HCT116 (cell line): Measurements from ENCODE around the gene CLIC5. TPM values are rescaled to one million over a fixed set of nuclear protein-coding genes. Genes with fewer than 3 reads are reported as not detected.

Experiments used
- ATAC-seq: fragments of 200-7000 bp; cut with Tn5 transposase; 2 replicates; pipeline ENCODE4 v1.9.1; 2020; ENCODE audit warnings: mild to moderate bottlenecking, moderate library complexity
- BruUV-seq: library from RNA; stranded (reverse); fragments of 400-500 nt; replicated peaks from 2 replicates; lab custom pipeline; 2021; lab: Mats Ljungman, UMichigan
- CTCF ChIA-PET: fragments of 300-600 bp; sonication (Branson Sonifier 250); formaldehyde crosslinking; loops from one replicate; lab custom pipeline; 2021; ENCODE audit warnings: antibody characterized with exemption; lab: Charles Lee
- POLR2A ChIA-PET: fragments of 300-600, 350-600 bp; sonication (Branson Sonifier 250); formaldehyde crosslinking; loops from one replicate; lab custom pipeline; 2021; ENCODE audit warnings: antibody characterized with exemption; lab: Charles Lee
- RAD21 ChIA-PET, 2 experiments: fragments of 300-600 bp; sonication (Branson Sonifier 250); formaldehyde crosslinking; loops; one replicate each; lab custom pipeline; 2023; ENCODE audit warnings: low total read pairs in 2 of 2; ENCODE audit not compliant: uncharacterized antibody in 2 of 2, unreplicated experiment in 2 of 2, low non-redundant PET in 1 of 2; lab: Charles Lee
- DNase-seq: peaks from one replicate; pipeline ENCODE4 v3.0.0-alpha.2; 2010; ENCODE audit warnings: low read depth, low spot score
- H2AFZ ChIP-seq: fragments of 200-600 bp; shearing (Covaris generic), sonication (generic); 2 replicates; pipeline ENCODE4 v1.6.1; 2017; ENCODE audit warnings: low read depth, mixed run types, mixed read lengths, antibody characterized with exemption, low read length; ENCODE audit not compliant: poor library complexity, severe bottlenecking
- H3K27ac ChIP-seq: 2 replicates; pipeline ENCODE4 v1.5.1; 2012; ENCODE audit warnings: low read depth, low read length
- H3K27me3 ChIP-seq: fragments of 200-600 bp; sonication (generic); 2 replicates; pipeline ENCODE4 v1.6.1; 2016; ENCODE audit warnings: mixed run types, low read length, mixed read lengths; ENCODE audit not compliant: insufficient read depth
- H3K36me3 ChIP-seq, 2 experiments: fragments of 200-500 bp in 1 of 2; fragments of 200-600 bp in 1 of 2; sonication (Bioruptor generic) in 1 of 2; sonication (generic) in 1 of 2; 2 replicates each; pipeline versions ENCODE4 v1.5.1 to v1.6.1; 2014 to 2016; ENCODE audit warnings: low read length in 2 of 2, inconsistent platforms in 1 of 2, mixed read lengths in 1 of 2, mixed run types in 1 of 2; ENCODE audit not compliant: insufficient read depth in 2 of 2, control insufficient read depth in 1 of 2
- H3K4me1 ChIP-seq, 2 experiments: fragments of 200-600 bp in 1 of 2; sonication (generic) in 1 of 2; 2 replicates each; pipeline versions ENCODE4 v1.5.1 to v1.6.1; 2012 to 2017; ENCODE audit warnings: low read length in 2 of 2, inconsistent platforms in 1 of 2, mild to moderate bottlenecking in 1 of 2, mixed read lengths in 1 of 2, mixed run types in 1 of 2, moderate library complexity in 1 of 2; ENCODE audit not compliant: insufficient read depth in 2 of 2, control insufficient read depth in 1 of 2
- H3K4me2 ChIP-seq: fragments of 200-600 bp; sonication (generic); 2 replicates; pipeline ENCODE4 v1.6.1; 2017; ENCODE audit warnings: mixed run types, low read length, mixed read lengths
- H3K4me3 ChIP-seq, 2 experiments: fragments of 200-600 bp in 1 of 2; sonication (generic) in 1 of 2; replicated peaks in 1 of 2; 2 replicates each; pipeline ENCODE4 v1.5.1; 2011 to 2016; ENCODE audit warnings: low read length in 2 of 2, control low read depth in 1 of 2, low read depth in 1 of 2, mild to moderate bottlenecking in 1 of 2, mixed read lengths in 1 of 2, mixed run types in 1 of 2
- H3K79me2 ChIP-seq: fragments of 200-600 bp; sonication (generic); 2 replicates; pipeline ENCODE4 v1.6.1; 2017; ENCODE audit warnings: mild to moderate bottlenecking, mixed run types, low read length, moderate library complexity, mixed read lengths; ENCODE audit not compliant: insufficient read depth
- H3K9ac ChIP-seq: fragments of 200-600 bp; sonication (generic); 2 replicates; pipeline ENCODE4 v1.6.1; 2016; ENCODE audit warnings: low read length, mixed read lengths
- H3K9me2 ChIP-seq: fragments of 200-600 bp; sonication (generic), shearing (Covaris generic); 2 replicates; pipeline ENCODE4 v1.6.1; 2017; ENCODE audit warnings: mixed run types, mild to moderate bottlenecking, moderate library complexity; ENCODE audit not compliant: insufficient read depth
- H3K9me3 ChIP-seq, 2 experiments: fragments of 200-500 bp in 1 of 2; fragments of 200-600 bp in 1 of 2; sonication (Bioruptor generic) in 1 of 2; sonication (generic) in 1 of 2; 2 replicates each; pipeline ENCODE4 v1.6.1; 2014 to 2017; ENCODE audit warnings: low read length in 2 of 2, mixed read lengths in 2 of 2, inconsistent platforms in 1 of 2, low read depth in 1 of 2, mild to moderate bottlenecking in 1 of 2, mixed run types in 1 of 2, moderate library complexity in 1 of 2; ENCODE audit not compliant: control insufficient read depth in 1 of 2, insufficient read depth in 1 of 2
- H4K20me1 ChIP-seq: fragments of 200-600 bp; sonication (generic), shearing (Covaris generic); 2 replicates; pipeline ENCODE4 v1.6.1; 2017; ENCODE audit warnings: mixed run types, mild to moderate bottlenecking, moderate library complexity; ENCODE audit not compliant: insufficient read depth
- CBX3 ChIP-seq: IDR thresholded peaks from 2 replicates; pipeline ENCODE4 v1.6.1; 2012; ENCODE audit warnings: low read depth
- CEBPB ChIP-seq: IDR thresholded peaks from 2 replicates; pipeline ENCODE4 v1.6.1; 2012; ENCODE audit warnings: low read depth
- CTCF ChIP-seq, 3 experiments: fragments of 200-600 bp in 1 of 3; sonication (generic) in 1 of 3; IDR thresholded peaks in 2 of 3; conservative IDR thresholded peaks in 1 of 3; 2 replicates each; pipeline ENCODE4 v1.5.1; 2012 to 2017; ENCODE audit warnings: low read depth in 2 of 3, low read length in 2 of 3, antibody characterized with exemption in 1 of 3, borderline replicate concordance in 1 of 3, control low read depth in 1 of 3, mild to moderate bottlenecking in 1 of 3, mixed read lengths in 1 of 3, mixed run types in 1 of 3, moderate library complexity in 1 of 3; ENCODE audit not compliant: insufficient read depth in 1 of 3
- EGR1 ChIP-seq: IDR thresholded peaks from 2 replicates; pipeline ENCODE4 v1.6.1; 2012; ENCODE audit warnings: low read depth
- EZH2phosphoT487 ChIP-seq: fragments of 200-600 bp; IDR thresholded peaks from 2 replicates; pipeline ENCODE4 v1.6.1; 2018; ENCODE audit warnings: antibody characterized with exemption, borderline replicate concordance
- FOSL1 ChIP-seq: IDR thresholded peaks from 2 replicates; pipeline ENCODE4 v1.6.1; 2012; ENCODE audit warnings: low read depth
- POLR2A ChIP-seq: IDR thresholded peaks from 2 replicates; pipeline ENCODE4 v1.7.0; 2011; ENCODE audit warnings: borderline replicate concordance; ENCODE audit not compliant: insufficient read depth, insufficient read length; ENCODE audit errors: extremely low read depth
- POLR2AphosphoS5 ChIP-seq: IDR thresholded peaks from 2 replicates; pipeline ENCODE4 v1.6.1; 2011; ENCODE audit warnings: mild to moderate bottlenecking, low read depth, low read length, moderate library complexity
- SIN3A ChIP-seq: IDR thresholded peaks from 2 replicates; pipeline ENCODE4 v1.6.1; 2012; ENCODE audit warnings: low read depth
- SRF ChIP-seq: IDR thresholded peaks from 2 replicates; pipeline ENCODE4 v1.6.1; 2012; ENCODE audit warnings: low read depth
- YY1 ChIP-seq: IDR thresholded peaks from 2 replicates; pipeline ENCODE4 v1.6.1; 2011; ENCODE audit warnings: low read length, low read depth, moderate library complexity, mild to moderate bottlenecking; ENCODE audit not compliant: insufficient replicate concordance; ENCODE audit errors: extremely low read depth
- ZNF274 ChIP-seq: fragments of 200-500 bp; sonication (Bioruptor generic); IDR thresholded peaks from 2 replicates; pipeline ENCODE4 v1.6.1; 2014; ENCODE audit warnings: mild to moderate bottlenecking, low read depth, low read length, inconsistent platforms
- intact Hi-C: fragments of 100-400 bp; cut with micrococcal nuclease; formaldehyde crosslinking; loops from 2 replicates; pipeline ENCODE4 v1.10.0; 2022
- total RNA-seq: library from RNA; stranded (reverse); gene quantifications from one replicate; pipeline ENCODE4 v1.2.1, GENCODE V29; 2021; ENCODE audit not compliant: unreplicated experiment

CLIC5 gene
- total RNA-seq, 1 experiment from 2014 or later, result 0.20 TPM

- Histone ChIP-seq H3K4me3 (no peak overlapping the region), H2AFZ (no peak overlapping the region), H3K36me3 (no peaks in the 10 kb centered on the region), H3K9me2 (no peaks in the 10 kb centered on the region), H3K9me3 (no peaks in the 10 kb centered on the region), H3K4me1 (no peaks in the 10 kb centered on the region), H3K27me3 (no peaks in the 10 kb centered on the region), H3K9ac (no peak overlapping the region), H4K20me1 (no peaks in the 10 kb centered on the region), H3K27ac (no peak overlapping the region)
- BruUV-seq, result no TSS peak
- ChIA-PET RAD21 (no interaction called here), CTCF (no interaction called here), POLR2A (no interaction called here)
- DNase-seq, result no peak
- intact Hi-C loops, result no loop called here
- ATAC-seq, result no peak
- TF ChIP-seq EZH2phosphoT487, result no peak
- no peak for TF ChIP-seq SIN3A
- no peak for TF ChIP-seq CEBPB
- TF ChIP-seq FOSL1, result no peak
- TF ChIP-seq YY1, result no peak
- no peak for TF ChIP-seq CTCF (IDR thresholded peaks at IDR 0.05 in 2 of 3, conservative IDR thresholded peaks at IDR 0.05 in 1 of 3; ENCODE audit: borderline replicate concordance in 1 of 3, insufficient read depth in 1 of 3, low read depth in 2 of 3, low read length in 2 of 3)
- TF ChIP-seq POLR2A, result no peak
- TF ChIP-seq POLR2AphosphoS5, result no peak
- TF ChIP-seq ZNF274, result no peak
- TF ChIP-seq SRF, result no peak
- no peak for TF ChIP-seq CBX3
- no peak for TF ChIP-seq EGR1
- TF ChIP-seq, all 23 proteins: peak for 0
- H3K4me2 ChIP-seq, result no peak overlapping the region
- no peaks in the 10 kb centered on the region for H3K79me2 ChIP-seq
Measured at GRCh38 chr6:45903959-45904358, 111.7 kb downstream of the CLIC5 start.
